Osteocyte (in vitro differentiated cells): Measurements from ENCODE around the gene TNS3. TPM values are rescaled to one million over a fixed set of nuclear protein-coding genes. Genes with fewer than 3 reads are reported as not detected.

Experiments
- DNase-seq: peaks from one replicate; pipeline ENCODE4 v3.0.0; 2021; ENCODE audit warnings: mixed read lengths; ENCODE audit not compliant: unreplicated experiment; ENCODE audit errors: extremely low spot score
- H3K27ac Mint-ChIP-seq: one replicate; pipeline ENCODE4 v1.8.0; 2021; ENCODE audit warnings: mild to moderate bottlenecking, mixed read lengths; ENCODE audit not compliant: unreplicated experiment
- H3K27me3 Mint-ChIP-seq: one replicate; pipeline ENCODE4 v1.8.0; 2021; ENCODE audit warnings: mixed read lengths; ENCODE audit not compliant: unreplicated experiment
- H3K36me3 Mint-ChIP-seq: one replicate; pipeline ENCODE4 v1.8.0; 2021; ENCODE audit warnings: mixed read lengths; ENCODE audit not compliant: unreplicated experiment
- H3K4me1 Mint-ChIP-seq: one replicate; pipeline ENCODE4 v1.8.0; 2021; ENCODE audit warnings: mixed read lengths; ENCODE audit not compliant: unreplicated experiment
- H3K4me3 Mint-ChIP-seq: one replicate; pipeline ENCODE4 v1.8.0; 2021; ENCODE audit warnings: mild to moderate bottlenecking, moderate library complexity, mixed read lengths; ENCODE audit not compliant: unreplicated experiment
- H3K9me3 Mint-ChIP-seq: one replicate; pipeline ENCODE4 v1.8.0; 2021; ENCODE audit warnings: mixed read lengths; ENCODE audit not compliant: unreplicated experiment
- CTCF ChIP-seq: fragments of 200-600 bp; sonication (generic); IDR thresholded peaks from 2 replicates; pipeline ENCODE4 v1.5.0; 2021; ENCODE audit warnings: antibody characterized with exemption, mild to moderate bottlenecking, moderate library complexity
- total RNA-seq: library from RNA; stranded (reverse); gene quantifications from 2 replicates; pipeline ENCODE4 v1.2.1, GENCODE V29; 2021

TNS3 gene
- total RNA-seq, 1 donor from 2014 or later, result 93.8 TPM

GRCh38 chr7:47248797-47249196, 333.1 kb downstream of the TNS3 start:
- Mint-ChIP-seq H3K36me3 (peaks cover 3% of the 10 kb centered on the region), H3K9me3 (no peaks in the 10 kb centered on the region)

GRCh38 chr7:47247132-47247531, 334.8 kb downstream of the TNS3 start:
- no peaks in the 10 kb centered on the region for H3K4me1 Mint-ChIP-seq
- H3K27ac Mint-ChIP-seq, result no peak overlapping the region
- no peaks in the 10 kb centered on the region for H3K27me3 Mint-ChIP-seq
- DNase-seq, result no peak
- H3K36me3 Mint-ChIP-seq, result peaks cover 3% of the 10 kb centered on the region
- no peak overlapping the region for H3K4me3 Mint-ChIP-seq
- no peak for TF ChIP-seq CTCF
- H3K9me3 Mint-ChIP-seq, result no peaks in the 10 kb centered on the region

More at GRCh38 chr7:47248797-47249196, 333.1 kb downstream of the TNS3 start:
- peaks cover 8% of the 10 kb centered on the region for H3K4me1 Mint-ChIP-seq
- no peaks in the 10 kb centered on the region for H3K27me3 Mint-ChIP-seq
- H3K27ac Mint-ChIP-seq, result no peak overlapping the region
- DNase-seq, result no peak
- no peak overlapping the region for H3K4me3 Mint-ChIP-seq
- TF ChIP-seq CTCF, result no peak

GRCh38 chr7:47244692-47245091, 337.2 kb downstream of the TNS3 start:
- TF ChIP-seq CTCF, result no peak
- Mint-ChIP-seq H3K27me3 (no peaks in the 10 kb centered on the region), H3K36me3 (no peaks in the 10 kb centered on the region), H3K9me3 (no peaks in the 10 kb centered on the region), H3K4me1 (no peaks in the 10 kb centered on the region), H3K4me3 (no peak overlapping the region), H3K27ac (no peak overlapping the region)
- DNase-seq, result no peak

- H3K9me3 Mint-ChIP-seq, result no peaks in the 10 kb centered on the region
- no peak for DNase-seq
- TF ChIP-seq CTCF, result no peak
- no peaks in the 10 kb centered on the region for H3K4me1 Mint-ChIP-seq
- H3K4me3 Mint-ChIP-seq, result no peak overlapping the region
- no peaks in the 10 kb centered on the region for H3K36me3 Mint-ChIP-seq
- no peaks in the 10 kb centered on the region for H3K27me3 Mint-ChIP-seq
- H3K27ac Mint-ChIP-seq, result no peak overlapping the region
Observed at GRCh38 chr7:47241112-47242065, 340.5 kb downstream of the TNS3 start.

- no peak for DNase-seq
- H3K27ac Mint-ChIP-seq, result no peak overlapping the region
- no peaks in the 10 kb centered on the region for H3K9me3 Mint-ChIP-seq
- H3K4me3 Mint-ChIP-seq, result no peak overlapping the region
- H3K36me3 Mint-ChIP-seq, result no peaks in the 10 kb centered on the region
- no peaks in the 10 kb centered on the region for H3K4me1 Mint-ChIP-seq
- no peak for TF ChIP-seq CTCF
- H3K27me3 Mint-ChIP-seq, result no peaks in the 10 kb centered on the region
Observed at GRCh38 chr7:47239931-47240421, 341.9 kb downstream of the TNS3 start.
